HCT116 (cell line): ENCODE data around the gene FAM47E. TPM values are rescaled to one million over a fixed set of nuclear protein-coding genes. Genes with fewer than 3 reads are reported as not detected.
"Not testable (repeated sequence)": the region's sequence is repeated elsewhere in the genome, so short reads cannot be mapped to it uniquely, and the experiment has no call there.

ENCODE experiments used
- ATAC-seq: fragments of 200-7000 bp; cut with Tn5 transposase; 2 replicates; pipeline ENCODE4 v1.9.1; 2020; ENCODE audit warnings: mild to moderate bottlenecking, moderate library complexity
- BruUV-seq: library from RNA; stranded (reverse); fragments of 400-500 nt; replicated peaks from 2 replicates; lab custom pipeline; 2021; lab: Mats Ljungman, UMichigan
- CTCF ChIA-PET: fragments of 300-600 bp; sonication (Branson Sonifier 250); formaldehyde crosslinking; loops from one replicate; lab custom pipeline; 2021; ENCODE audit warnings: antibody characterized with exemption; lab: Charles Lee
- POLR2A ChIA-PET: fragments of 300-600, 350-600 bp; sonication (Branson Sonifier 250); formaldehyde crosslinking; loops from one replicate; lab custom pipeline; 2021; ENCODE audit warnings: antibody characterized with exemption; lab: Charles Lee
- RAD21 ChIA-PET, 2 experiments: fragments of 300-600 bp; sonication (Branson Sonifier 250); formaldehyde crosslinking; loops; one replicate each; lab custom pipeline; 2023; ENCODE audit warnings: low total read pairs in 2 of 2; ENCODE audit not compliant: uncharacterized antibody in 2 of 2, unreplicated experiment in 2 of 2, low non-redundant PET in 1 of 2; lab: Charles Lee
- DNase-seq: peaks from one replicate; pipeline ENCODE4 v3.0.0-alpha.2; 2010; ENCODE audit warnings: low read depth, low spot score
- H2AFZ ChIP-seq: fragments of 200-600 bp; shearing (Covaris generic), sonication (generic); 2 replicates; pipeline ENCODE4 v1.6.1; 2017; ENCODE audit warnings: low read depth, mixed run types, mixed read lengths, antibody characterized with exemption, low read length; ENCODE audit not compliant: poor library complexity, severe bottlenecking
- H3K27ac ChIP-seq: 2 replicates; pipeline ENCODE4 v1.5.1; 2012; ENCODE audit warnings: low read depth, low read length
- H3K27me3 ChIP-seq: fragments of 200-600 bp; sonication (generic); 2 replicates; pipeline ENCODE4 v1.6.1; 2016; ENCODE audit warnings: mixed run types, low read length, mixed read lengths; ENCODE audit not compliant: insufficient read depth
- H3K36me3 ChIP-seq, 2 experiments: fragments of 200-500 bp in 1 of 2; fragments of 200-600 bp in 1 of 2; sonication (Bioruptor generic) in 1 of 2; sonication (generic) in 1 of 2; 2 replicates each; pipeline versions ENCODE4 v1.5.1 to v1.6.1; 2014 to 2016; ENCODE audit warnings: low read length in 2 of 2, inconsistent platforms in 1 of 2, mixed read lengths in 1 of 2, mixed run types in 1 of 2; ENCODE audit not compliant: insufficient read depth in 2 of 2, control insufficient read depth in 1 of 2
- H3K4me1 ChIP-seq, 2 experiments: fragments of 200-600 bp in 1 of 2; sonication (generic) in 1 of 2; 2 replicates each; pipeline versions ENCODE4 v1.5.1 to v1.6.1; 2012 to 2017; ENCODE audit warnings: low read length in 2 of 2, inconsistent platforms in 1 of 2, mild to moderate bottlenecking in 1 of 2, mixed read lengths in 1 of 2, mixed run types in 1 of 2, moderate library complexity in 1 of 2; ENCODE audit not compliant: insufficient read depth in 2 of 2, control insufficient read depth in 1 of 2
- H3K4me2 ChIP-seq: fragments of 200-600 bp; sonication (generic); 2 replicates; pipeline ENCODE4 v1.6.1; 2017; ENCODE audit warnings: mixed run types, low read length, mixed read lengths
- H3K4me3 ChIP-seq, 2 experiments: fragments of 200-600 bp in 1 of 2; sonication (generic) in 1 of 2; replicated peaks in 1 of 2; 2 replicates each; pipeline ENCODE4 v1.5.1; 2011 to 2016; ENCODE audit warnings: low read length in 2 of 2, control low read depth in 1 of 2, low read depth in 1 of 2, mild to moderate bottlenecking in 1 of 2, mixed read lengths in 1 of 2, mixed run types in 1 of 2
- H3K79me2 ChIP-seq: fragments of 200-600 bp; sonication (generic); 2 replicates; pipeline ENCODE4 v1.6.1; 2017; ENCODE audit warnings: mild to moderate bottlenecking, mixed run types, low read length, moderate library complexity, mixed read lengths; ENCODE audit not compliant: insufficient read depth
- H3K9ac ChIP-seq: fragments of 200-600 bp; sonication (generic); 2 replicates; pipeline ENCODE4 v1.6.1; 2016; ENCODE audit warnings: low read length, mixed read lengths
- H3K9me2 ChIP-seq: fragments of 200-600 bp; sonication (generic), shearing (Covaris generic); 2 replicates; pipeline ENCODE4 v1.6.1; 2017; ENCODE audit warnings: mixed run types, mild to moderate bottlenecking, moderate library complexity; ENCODE audit not compliant: insufficient read depth
- H3K9me3 ChIP-seq, 2 experiments: fragments of 200-500 bp in 1 of 2; fragments of 200-600 bp in 1 of 2; sonication (Bioruptor generic) in 1 of 2; sonication (generic) in 1 of 2; 2 replicates each; pipeline ENCODE4 v1.6.1; 2014 to 2017; ENCODE audit warnings: low read length in 2 of 2, mixed read lengths in 2 of 2, inconsistent platforms in 1 of 2, low read depth in 1 of 2, mild to moderate bottlenecking in 1 of 2, mixed run types in 1 of 2, moderate library complexity in 1 of 2; ENCODE audit not compliant: control insufficient read depth in 1 of 2, insufficient read depth in 1 of 2
- H4K20me1 ChIP-seq: fragments of 200-600 bp; sonication (generic), shearing (Covaris generic); 2 replicates; pipeline ENCODE4 v1.6.1; 2017; ENCODE audit warnings: mixed run types, mild to moderate bottlenecking, moderate library complexity; ENCODE audit not compliant: insufficient read depth
- CBX3 ChIP-seq: IDR thresholded peaks from 2 replicates; pipeline ENCODE4 v1.6.1; 2012; ENCODE audit warnings: low read depth
- CEBPB ChIP-seq: IDR thresholded peaks from 2 replicates; pipeline ENCODE4 v1.6.1; 2012; ENCODE audit warnings: low read depth
- CTCF ChIP-seq, 3 experiments: fragments of 200-600 bp in 1 of 3; sonication (generic) in 1 of 3; IDR thresholded peaks in 2 of 3; conservative IDR thresholded peaks in 1 of 3; 2 replicates each; pipeline ENCODE4 v1.5.1; 2012 to 2017; ENCODE audit warnings: low read depth in 2 of 3, low read length in 2 of 3, antibody characterized with exemption in 1 of 3, borderline replicate concordance in 1 of 3, control low read depth in 1 of 3, mild to moderate bottlenecking in 1 of 3, mixed read lengths in 1 of 3, mixed run types in 1 of 3, moderate library complexity in 1 of 3; ENCODE audit not compliant: insufficient read depth in 1 of 3
- FOSL1 ChIP-seq: IDR thresholded peaks from 2 replicates; pipeline ENCODE4 v1.6.1; 2012; ENCODE audit warnings: low read depth
- POLR2AphosphoS5 ChIP-seq: IDR thresholded peaks from 2 replicates; pipeline ENCODE4 v1.6.1; 2011; ENCODE audit warnings: mild to moderate bottlenecking, low read depth, low read length, moderate library complexity
- SIN3A ChIP-seq: IDR thresholded peaks from 2 replicates; pipeline ENCODE4 v1.6.1; 2012; ENCODE audit warnings: low read depth
- YY1 ChIP-seq: IDR thresholded peaks from 2 replicates; pipeline ENCODE4 v1.6.1; 2011; ENCODE audit warnings: low read length, low read depth, moderate library complexity, mild to moderate bottlenecking; ENCODE audit not compliant: insufficient replicate concordance; ENCODE audit errors: extremely low read depth
- ZBTB33 ChIP-seq: IDR thresholded peaks from 2 replicates; pipeline ENCODE4 v1.6.1; 2011; ENCODE audit warnings: mild to moderate bottlenecking, low read length, moderate library complexity; ENCODE audit not compliant: insufficient replicate concordance; ENCODE audit errors: extremely low read depth
- ZNF274 ChIP-seq: fragments of 200-500 bp; sonication (Bioruptor generic); IDR thresholded peaks from 2 replicates; pipeline ENCODE4 v1.6.1; 2014; ENCODE audit warnings: mild to moderate bottlenecking, low read depth, low read length, inconsistent platforms
- intact Hi-C: fragments of 100-400 bp; cut with micrococcal nuclease; formaldehyde crosslinking; loops from 2 replicates; pipeline ENCODE4 v1.10.0; 2022
- total RNA-seq: library from RNA; stranded (reverse); gene quantifications from one replicate; pipeline ENCODE4 v1.2.1, GENCODE V29; 2021; ENCODE audit not compliant: unreplicated experiment

Gene FAM47E
- total RNA-seq, 1 experiment from 2014 or later, result 0.91 TPM

GRCh38 chr4:76240236-76240635 is 11.3 kb upstream of the FAM47E start:
- POLR2A ChIA-PET, result no interaction called here
- Histone ChIP-seq H3K36me3 (no peaks in the 10 kb centered on the region), H3K79me2 (no peaks in the 10 kb centered on the region), H2AFZ (no peak overlapping the region), H3K9me3 (peaks cover 5 to 10% of the 10 kb centered on the region in 2 experiments; a peak in 3 of 4 replicates), H3K27ac (no peak overlapping the region)
- BruUV-seq, result no TSS peak
- TF ChIP-seq SIN3A (no peak), POLR2AphosphoS5 (no peak), FOSL1 (no peak), CBX3 (no peak), ZNF274 (no peak), CEBPB (no peak), ZBTB33 (no peak), CTCF (IDR thresholded peaks at IDR 0.05 in 2 of 3, conservative IDR thresholded peaks at IDR 0.05 in 1 of 3; ENCODE audit: borderline replicate concordance in 1 of 3, insufficient read depth in 1 of 3, low read depth in 2 of 3, low read length in 2 of 3) (no peak), YY1 (no peak)
- TF ChIP-seq, all 23 proteins: peak for 0
- Histone ChIP-seq H3K9me2 (no peaks in the 10 kb centered on the region), H4K20me1 (no peaks in the 10 kb centered on the region), H3K4me1 (peaks cover 9 to 12% of the 10 kb centered on the region in 2 experiments), H3K4me2 (no peak overlapping the region), H3K4me3 (no peak overlapping the region), H3K9ac (no peak overlapping the region), H3K27me3 (no peaks in the 10 kb centered on the region)
- DNase-seq (no peak), ATAC-seq (no peak)
- CTCF ChIA-PET, result no interaction called here
- RAD21 ChIA-PET, result no interaction called here
- intact Hi-C loops, result no loop called here

- H4K20me1 ChIP-seq, H3K9me2 ChIP-seq, intact Hi-C loops, H3K4me3 ChIP-seq, H3K79me2 ChIP-seq, DNase-seq, H3K36me3 ChIP-seq, H3K27ac ChIP-seq, H2AFZ ChIP-seq, POLR2A ChIA-PET, ATAC-seq, H3K4me1 ChIP-seq, BruUV-seq, CTCF ChIA-PET, H3K27me3 ChIP-seq, H3K9ac ChIP-seq, H3K4me2 ChIP-seq, RAD21 ChIA-PET: not testable (repeated sequence)
- H3K9me3 ChIP-seq, result peaks cover 0 to 10% of the 10 kb centered on the region in 2 experiments; a peak in 2 of 4 replicates
These were observed 7.6 kb upstream of the FAM47E start for GRCh38 chr4:76243877-76244276.
